Fibroblast of gingiva (primary cell): ENCODE data around the gene STMP1.
"Not testable (repeated sequence)": the region's sequence is repeated elsewhere in the genome, so short reads cannot be mapped to it uniquely, and the experiment has no call there.

Experiments used
- DNase-seq: peaks from one replicate; pipeline ENCODE4 v3.0.0-alpha.2; 2011; ENCODE audit warnings: low read depth

STMP1 gene

DNA sequence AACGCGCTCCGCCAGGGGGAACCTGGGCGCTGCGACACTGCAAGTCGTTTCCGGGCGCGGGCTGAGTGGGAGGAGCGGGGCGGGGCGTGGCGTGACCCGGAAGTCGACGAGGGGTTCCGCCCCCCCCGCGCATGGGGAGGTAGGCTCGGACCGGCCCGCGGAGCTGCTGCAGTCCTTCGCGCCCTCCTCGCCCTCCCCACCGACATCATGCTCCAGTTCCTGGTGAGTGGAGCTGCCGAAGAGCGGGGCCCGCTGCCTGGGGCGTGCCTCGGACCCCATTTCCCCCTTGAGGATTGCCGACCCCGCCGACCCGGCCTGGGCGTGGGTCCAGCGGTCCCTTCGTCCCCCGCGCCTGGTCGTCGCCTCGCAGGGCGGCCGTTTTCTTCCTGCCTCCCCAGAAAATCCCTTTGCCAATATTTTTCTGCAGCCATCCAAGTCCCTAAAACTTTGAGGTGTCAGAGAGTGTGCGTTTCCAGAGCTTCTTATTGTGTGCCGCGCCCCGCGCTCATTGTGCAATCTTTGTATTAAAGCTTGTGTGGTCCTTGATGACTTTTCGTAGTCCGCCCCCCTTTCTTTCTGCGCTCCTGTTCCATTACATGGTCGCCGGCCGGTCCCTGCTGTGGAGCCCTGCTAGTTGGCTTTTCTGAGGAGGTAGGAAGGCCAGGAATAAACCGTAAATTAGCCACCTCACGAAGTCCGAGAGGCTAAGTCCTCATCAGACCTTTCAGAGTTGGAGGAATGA is at the start of gene STMP1:
STMP1 (plus strand) TSS at position 142 of the 742 bp plus-strand sequence.
- DNase-seq, result peak; percentile 97

DNA sequence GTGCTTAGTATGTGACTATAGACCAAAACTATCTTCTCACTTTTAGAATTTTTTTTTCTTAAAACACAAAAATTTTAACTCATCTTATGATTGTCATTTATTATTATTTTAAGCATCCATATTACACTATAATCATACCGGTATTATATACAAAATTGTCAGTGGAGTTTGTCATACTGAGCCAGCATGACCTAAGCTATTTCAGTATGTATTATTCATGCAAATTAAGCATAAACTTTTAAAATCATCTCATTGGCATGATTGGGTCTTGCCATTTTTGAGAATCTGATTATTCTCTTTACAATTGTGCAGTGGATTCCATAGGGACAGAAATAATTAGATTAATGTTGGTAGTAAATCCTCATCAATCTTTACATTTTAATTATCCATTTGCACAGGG is 46.2 kb upstream of the STMP1 start:
- no peak for DNase-seq

DNA sequence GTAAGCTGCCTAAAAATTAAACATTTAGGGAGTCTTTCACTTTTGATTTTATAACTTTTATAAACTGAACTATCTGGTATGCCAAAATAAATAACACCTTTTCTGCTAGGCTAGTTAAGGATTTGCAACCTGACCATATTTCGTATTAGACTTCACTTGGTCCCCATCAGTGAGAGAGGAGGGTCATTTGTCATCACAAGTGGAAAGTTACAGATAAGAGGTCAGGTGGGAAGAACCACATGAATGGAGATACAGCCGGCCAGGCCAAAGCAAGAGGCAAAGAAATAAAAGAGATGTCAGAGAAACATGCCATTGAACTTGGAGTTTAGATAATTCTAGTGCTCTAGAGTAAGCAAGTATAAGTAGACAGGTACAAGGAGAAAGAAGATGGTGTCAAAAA is 44.5 kb upstream of the STMP1 start:
- no peak for DNase-seq

DNA sequence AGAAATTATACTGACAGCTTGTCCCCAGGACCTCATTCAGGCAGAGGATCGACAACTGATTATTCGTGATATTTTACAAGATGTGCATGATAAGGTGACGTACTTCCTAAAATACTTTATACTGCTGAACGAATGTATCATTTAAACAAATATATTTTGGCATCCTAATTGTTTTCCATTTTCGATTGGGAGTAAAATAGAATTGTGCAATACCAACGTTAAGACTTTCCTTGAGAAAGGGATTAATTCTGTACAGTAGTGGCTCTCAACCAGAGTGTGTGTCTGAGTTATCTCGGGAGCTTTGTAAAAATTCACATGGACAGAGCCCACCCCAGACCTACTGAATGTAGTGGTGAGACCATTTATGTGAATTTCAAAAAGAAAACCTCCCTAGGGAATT is 43.8 kb upstream of the STMP1 start:
- DNase-seq, result no peak

DNA sequence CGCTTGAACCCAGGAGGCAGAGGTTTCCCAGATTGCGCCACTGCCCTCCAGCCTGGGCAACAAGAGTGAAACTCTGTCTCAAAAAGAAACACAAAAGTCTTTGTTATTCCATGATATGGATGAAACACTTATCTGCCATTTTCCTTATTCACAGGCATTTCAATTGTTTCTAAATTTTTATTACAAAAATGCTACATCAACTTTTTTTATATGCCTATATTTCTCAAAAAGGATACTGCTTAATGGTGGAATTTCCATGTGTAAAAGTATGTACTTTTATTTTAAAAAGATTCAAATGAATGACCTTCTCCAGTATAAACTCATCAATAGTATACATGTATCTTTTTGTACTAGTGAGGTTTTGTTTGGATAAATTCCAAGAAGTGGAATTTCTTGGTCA is 41.9 kb upstream of the STMP1 start:
- no peak for DNase-seq

DNA sequence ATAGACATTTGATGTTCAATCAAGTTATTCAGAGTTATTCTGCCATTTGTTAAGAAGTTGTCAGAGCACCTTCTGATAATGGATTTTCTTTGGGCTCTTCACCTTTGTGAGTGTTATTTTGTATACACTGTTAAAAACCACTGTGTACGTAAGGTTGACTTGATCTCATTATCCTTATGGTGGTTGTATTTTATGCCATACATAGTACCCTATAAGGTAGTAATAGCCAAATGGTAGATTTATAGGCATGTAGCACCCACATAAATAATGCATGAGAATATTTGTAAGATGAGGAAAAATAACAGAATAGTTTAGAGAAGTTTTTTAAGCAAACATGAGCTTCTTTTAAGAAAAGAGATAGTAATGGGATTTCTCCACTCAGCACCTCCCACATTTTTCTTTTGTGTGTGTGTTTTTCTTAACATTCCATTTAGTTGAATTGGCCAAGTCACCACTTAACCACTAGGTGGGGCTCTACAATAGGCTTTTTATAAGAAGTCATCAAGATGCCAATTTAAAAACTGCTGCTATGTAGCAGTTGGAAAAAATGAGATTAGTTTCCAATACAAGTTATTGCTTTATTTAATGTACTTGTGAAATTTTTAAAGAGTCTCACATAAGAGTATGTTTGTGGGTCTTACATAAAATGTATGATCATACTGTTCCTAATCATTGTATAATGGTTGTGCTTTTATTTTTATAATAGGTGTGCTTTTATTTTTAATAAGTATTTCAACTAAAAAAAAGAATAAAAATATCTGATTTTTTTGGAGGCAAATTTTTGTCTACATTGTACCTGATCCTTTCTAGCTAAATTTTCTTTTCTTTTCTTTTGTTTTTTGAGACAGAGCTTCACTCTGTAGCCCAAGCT is 41.1 kb upstream of the STMP1 start:
- DNase-seq, result peak; percentile 86

DNA sequence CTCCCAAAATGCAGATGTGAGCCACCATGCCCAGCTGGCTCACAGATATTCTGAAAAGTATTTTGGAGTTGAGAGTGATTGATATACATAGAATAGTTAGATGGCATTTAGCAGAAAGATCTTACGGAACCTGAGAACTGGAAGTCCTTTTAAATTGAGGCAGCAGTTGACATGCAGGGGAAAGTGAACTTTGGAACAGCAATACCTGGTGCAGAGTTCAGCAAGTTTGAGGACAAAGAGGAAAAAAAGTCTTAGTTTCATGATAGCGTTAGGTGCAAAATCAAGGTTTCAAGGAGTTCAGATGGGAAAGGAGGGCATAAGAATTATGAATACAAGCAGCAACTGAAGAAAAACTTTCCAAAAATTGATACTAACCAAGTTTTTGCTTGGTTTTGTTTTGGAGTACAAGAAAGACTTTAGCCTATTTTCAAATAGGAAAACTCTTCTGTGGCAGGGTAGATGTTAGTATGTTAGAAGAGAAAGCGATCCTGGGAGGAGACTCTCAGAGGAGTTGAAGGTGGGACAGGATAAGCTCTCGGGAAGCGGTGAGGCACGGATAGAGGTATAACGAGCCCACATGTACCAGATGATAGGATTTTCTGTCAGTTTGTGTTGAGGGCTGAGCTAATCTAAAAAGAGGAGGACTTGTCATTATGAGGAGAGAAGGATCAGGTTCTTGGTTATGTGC is 28.0 kb upstream of the STMP1 start:
- DNase-seq, result no peak

DNA sequence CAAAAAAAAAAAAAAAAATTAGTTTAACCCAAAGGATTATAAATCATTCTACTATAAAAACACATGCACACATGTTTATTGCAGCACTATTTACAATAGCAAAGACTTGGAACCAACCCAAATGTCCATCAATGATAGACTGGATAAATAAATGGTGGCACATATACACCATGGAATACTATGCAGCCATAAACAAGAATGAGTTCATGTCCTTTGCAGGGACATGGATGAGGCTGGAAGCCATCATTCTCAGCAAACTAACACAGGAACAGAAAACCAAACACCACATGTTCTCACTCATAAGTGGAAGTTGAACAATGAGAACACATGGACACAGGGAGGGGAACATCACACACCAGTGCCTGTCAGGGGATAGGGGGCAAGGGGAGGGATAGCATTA is 22.6 kb upstream of the STMP1 start:
- not testable (repeated sequence) for DNase-seq

DNA sequence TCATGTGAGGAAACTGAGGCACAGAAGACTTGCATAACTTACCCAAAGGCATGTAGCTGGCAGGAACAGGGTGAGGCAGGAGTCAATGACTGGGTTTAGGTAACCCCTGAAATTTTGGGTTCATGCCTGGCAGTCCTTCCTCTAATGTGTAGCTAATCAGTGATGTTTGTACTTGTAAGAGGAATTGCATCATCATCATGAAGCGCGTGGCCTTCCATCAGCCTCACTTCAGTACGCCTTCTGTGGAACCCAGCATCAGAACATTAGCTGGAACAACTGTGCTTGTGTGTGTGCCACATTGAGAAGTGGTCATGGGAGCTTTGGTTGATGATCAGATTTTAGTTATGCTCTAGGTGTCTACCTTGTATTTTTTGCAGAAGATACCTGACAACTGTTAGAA is 18.2 kb upstream of the STMP1 start:
- no peak for DNase-seq

DNA sequence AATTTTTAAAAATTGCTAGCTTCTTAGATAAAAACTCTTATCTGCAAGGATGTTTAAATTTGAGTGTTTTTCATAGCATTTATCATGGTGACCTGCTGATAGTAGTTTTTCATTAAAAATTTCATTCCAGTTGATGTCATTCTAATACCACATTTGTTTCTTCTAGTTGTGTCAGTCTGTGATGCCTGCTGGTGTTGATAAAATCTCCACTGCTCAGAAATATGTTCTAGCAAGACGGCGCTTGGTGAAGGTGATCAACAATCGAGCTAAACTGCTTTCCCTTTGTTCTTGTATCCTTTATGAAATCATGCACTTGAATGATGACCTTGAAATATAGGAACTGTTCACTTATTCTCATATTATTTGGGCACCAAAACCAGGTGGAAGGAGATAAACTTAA is 17.6 kb upstream of the STMP1 start:
- DNase-seq, result no peak

DNA sequence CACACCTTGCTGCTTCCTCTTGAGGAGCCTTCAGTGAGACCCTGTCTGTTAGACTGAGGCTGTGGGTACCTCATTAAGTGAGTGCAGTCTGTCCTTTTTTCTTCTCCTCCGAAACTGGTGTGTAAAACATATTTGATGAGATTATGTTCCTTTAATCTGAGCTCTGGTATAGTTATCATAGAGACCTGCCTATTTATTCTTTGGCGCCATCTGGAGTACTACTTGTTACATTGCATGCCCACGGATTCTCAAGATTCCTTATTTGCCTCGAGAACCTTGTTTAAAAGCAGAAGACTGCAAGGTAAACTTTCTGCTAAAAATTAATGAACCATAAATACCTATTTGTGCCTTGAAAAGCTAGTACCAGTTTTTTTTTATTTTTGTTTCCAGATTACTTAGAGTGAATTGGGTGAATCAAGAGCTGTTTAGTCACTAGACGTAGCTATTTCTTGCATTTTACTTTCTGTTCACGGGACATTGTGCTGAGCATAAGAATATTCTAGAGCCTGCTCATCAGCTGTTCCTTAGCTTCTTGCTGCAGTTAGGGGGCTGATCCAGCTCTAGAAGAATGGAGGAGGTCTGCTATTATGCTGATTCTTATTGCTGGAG is 16.9 kb upstream of the STMP1 start:
- DNase-seq, result peak; percentile 48

DNA sequence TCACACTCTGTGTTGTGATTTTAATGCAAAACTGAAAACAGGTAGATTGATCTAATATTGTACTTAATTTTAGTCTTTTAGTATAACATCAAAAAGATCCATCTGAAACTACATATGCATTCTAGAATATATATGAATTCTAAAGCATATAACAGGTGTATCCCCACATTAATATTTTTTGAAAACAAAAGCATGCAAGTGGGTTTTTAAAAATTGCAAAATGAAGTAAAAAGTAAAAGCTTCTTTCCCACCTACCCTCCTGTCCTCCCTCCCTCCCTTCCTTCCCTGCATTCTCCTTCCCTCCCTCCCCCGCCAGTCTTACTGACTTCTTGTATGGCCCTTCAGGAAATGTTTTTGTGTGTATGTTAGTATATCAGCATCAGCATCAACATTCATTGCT is 14.6 kb upstream of the STMP1 start:
- DNase-seq, result no peak

DNA sequence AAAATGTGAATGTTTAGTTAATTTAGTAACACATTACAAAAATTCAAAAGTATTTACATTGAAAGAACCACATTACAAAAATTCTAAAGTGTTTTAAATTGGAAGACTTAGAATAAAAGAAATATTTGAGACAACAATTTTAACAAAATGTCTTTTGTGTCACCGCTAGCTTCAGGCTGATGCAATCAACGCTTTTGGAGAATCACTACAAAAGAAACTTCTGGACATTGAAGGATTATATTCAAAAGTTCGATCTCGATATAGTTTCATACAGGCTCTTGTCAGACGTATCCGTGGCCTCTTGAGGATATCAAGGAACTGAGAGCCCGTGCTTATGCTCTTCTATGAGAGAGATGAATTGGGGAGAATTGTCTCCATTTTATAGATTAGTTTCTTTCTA is 14.1 kb upstream of the STMP1 start:
- no peak for DNase-seq

DNA sequence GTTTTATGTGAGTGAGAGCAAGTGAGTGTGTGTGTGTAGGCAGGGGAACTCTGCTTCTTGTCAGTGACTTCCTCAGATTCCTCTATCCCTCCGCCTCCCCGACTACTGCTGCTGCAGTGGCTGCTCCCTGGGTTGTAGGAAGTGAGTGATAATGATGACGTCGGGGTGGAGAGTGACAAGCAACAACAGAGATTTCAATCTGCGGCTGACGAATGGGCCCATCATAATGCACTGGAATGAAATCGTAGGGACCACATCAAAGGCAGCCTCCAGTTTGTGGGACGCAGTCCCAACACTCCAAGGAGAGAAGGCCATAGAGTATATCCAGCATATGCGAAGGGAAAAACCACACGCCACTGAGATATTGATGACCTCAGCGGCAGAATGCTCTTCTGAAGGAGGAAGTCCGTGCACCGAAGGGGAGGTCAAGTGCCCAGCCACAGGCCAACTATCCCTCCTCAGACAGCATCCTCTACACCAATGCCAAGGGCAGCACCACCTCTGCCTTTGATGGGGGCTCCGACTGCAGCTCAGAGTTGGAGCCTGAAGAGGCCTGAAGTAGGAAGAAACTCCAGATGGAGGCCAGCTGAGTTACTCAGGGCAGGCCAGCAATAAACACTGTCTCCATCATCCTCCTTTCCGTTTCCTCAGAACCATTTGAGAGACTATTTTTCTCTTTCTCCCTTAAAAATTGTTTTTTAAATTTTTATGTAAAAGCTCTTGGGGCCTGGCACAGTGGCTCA is 11.3 kb upstream of the STMP1 start:
- no peak for DNase-seq

DNA sequence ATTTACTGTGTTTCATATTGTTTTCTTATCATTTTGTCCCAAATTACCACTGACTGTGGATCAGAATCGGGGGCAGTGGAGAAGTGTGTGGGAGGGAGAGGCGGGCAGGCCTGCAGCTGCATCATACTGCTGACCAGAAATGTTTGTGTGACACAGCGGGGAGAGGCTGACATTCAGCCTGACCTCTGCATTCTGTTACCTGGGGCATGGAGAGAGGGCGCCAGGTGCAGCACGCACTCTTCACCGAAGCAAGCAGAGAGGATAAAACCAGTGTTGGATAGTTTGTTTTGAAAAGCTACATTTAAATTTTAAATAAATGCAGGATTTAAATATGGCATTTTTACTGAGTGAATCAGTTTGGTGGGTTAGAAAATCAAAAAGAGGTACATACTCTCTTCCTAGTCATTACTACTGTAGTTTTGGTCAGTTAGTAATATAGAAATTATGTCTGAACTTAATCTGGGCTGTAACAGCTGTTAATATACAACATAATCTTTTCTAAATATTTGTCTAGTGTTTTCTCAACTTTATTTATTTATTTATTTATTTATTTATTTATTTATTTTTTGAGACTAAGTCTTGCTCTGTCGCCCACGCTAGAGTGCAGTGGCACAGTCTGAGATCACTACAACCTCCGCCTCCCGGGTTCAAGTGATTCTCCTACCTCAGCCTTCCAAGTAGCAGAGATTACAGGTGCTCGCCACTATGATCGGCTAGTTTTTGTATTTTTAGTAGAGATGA is 8.8 kb upstream of the STMP1 start:
- DNase-seq, result no peak

DNA sequence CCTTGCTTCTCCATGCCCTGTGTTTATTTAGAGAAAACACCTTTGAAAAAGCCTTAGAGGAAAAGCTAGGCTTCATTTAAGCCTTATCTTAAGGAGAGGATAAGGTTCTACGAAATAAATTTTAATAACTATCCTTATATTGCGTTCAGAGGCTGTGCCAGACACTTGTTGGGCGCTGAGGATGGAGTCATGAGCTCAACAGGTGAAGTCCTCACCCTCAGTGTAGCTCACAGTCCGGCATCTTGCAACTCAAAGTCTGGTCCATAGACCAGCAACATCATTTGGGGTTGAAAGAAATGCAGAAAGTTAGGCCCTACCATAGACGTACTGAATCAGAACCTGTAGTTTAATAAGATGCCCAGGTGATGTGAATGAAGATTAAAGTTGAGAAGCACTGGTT is 3.8 kb upstream of the STMP1 start:
- no peak for DNase-seq

DNA sequence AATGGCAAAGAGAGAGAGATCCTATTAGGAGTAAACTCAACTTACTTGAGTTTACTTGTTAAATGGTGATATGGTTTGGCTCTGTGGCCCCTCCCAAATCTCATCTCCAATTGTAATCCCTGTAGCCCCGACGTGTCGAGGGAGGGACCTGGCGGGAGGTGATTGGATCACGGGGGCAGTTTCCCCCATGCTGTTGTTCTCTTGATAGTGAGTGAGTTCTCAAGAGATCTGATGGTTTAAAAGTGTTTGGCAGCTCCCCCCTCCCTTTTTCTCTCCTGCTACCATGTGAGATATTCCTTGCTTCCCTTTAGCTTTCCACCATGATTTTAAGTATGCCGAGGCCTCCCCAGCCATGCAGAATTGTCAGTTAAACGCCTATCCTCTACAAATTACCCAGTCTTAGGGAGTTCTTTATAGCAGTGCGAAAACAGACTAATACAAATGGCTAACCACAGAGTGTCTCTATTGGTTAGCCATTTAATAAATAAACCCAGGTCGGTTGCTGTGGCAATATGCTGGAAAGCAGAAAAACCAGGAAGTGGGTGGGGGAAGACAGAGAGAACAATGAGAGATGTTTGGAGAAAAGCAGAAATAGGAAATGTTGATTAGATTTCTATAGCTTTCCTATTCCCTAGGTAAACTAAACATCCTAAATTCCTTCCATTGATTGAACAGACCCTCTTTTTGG is 3.0 kb upstream of the STMP1 start:
- no peak for DNase-seq

DNA sequence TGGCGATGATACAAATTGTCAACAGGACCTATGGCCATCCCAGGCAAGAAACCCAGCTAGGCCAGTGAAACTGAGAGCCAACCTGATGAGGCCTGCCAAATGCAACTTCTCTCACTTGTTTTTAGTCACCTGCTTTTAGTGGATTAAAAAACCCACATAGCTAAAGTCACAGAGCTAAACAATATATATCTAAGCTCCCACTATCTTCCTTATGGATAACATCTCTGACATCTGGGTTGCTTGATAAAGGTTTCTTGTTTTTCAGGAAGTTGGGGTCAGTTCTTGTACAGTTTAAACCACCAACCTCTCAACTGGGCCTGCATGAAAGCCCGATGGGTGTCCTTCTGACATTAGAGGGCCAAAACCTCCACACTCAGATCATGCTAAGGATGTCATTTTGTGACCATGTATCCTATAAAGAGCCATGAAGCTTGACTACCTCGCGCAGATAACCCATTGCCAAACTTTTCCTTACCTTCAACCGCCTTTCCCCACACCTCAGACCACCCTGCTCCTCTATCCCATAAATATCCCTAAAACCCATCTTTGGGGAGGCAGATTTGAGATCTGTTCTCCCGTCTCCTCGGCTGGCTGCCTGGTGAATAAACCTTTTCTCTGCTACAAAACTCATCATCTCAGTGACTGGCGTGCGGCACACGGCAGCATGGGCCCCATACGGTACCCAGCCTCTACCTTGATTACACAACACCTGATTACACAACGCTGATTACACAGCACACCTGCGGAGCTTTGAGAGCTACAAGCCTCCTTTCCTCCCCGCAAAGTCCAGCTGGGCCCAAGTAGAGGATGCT is 797 bp upstream of the STMP1 start:
- no peak for DNase-seq

DNA sequence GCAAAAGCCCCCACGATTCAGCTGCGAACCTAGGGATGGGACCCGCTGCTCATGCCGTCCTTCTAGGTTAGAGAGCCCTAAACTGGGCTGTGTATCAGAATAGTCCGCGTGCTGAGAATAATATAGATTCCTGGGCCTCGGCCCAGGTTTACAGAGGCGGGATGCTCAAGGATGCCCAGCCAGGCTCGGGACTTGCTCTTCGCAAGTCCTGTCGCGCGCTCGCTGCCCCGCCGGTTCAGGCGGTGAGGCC is 266 bp upstream of the STMP1 start:
- DNase-seq, result no peak

DNA sequence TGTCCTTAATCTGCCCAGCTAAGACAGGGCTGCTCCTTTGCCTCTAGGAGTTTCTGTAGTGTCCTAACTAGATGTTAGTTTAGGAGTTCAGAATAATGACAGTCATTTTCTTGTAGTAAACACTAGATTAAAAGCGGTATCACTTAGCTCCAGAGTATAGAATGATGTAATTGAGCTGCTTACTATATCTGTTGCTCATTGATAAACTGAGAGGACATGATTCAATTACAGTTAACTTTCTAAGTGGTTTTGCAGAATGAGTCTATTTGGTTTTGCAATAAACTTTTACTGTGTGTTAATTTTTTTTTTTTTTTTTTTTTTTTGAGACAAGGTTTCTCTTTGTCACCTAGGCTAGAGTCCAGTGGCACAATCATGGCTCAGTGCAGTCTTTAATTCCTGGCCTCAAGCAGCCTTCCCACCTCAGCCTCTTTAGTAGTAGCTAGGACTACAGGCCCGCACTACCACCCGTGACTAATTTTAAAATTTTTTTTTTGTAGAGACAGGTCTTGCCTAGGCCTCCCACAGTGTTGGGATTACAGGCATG is 1.8 kb downstream of the STMP1 start:
- peak; percentile 43 for DNase-seq
